A673 (cell line): ENCODE data around the gene KIRREL3.

Source experiments
- CTCF ChIP-seq: fragments of 300-800, 200-600 bp; sonication (generic); conservative IDR thresholded peaks from 2 replicates; pipeline ENCODE4 v1.5.1; 2017; ENCODE audit warnings: low read depth, mild to moderate bottlenecking, antibody characterized with exemption, low read length, moderate library complexity, mixed read lengths
- EZH2 ChIP-seq: fragments of 200-600 bp; sonication (generic); IDR thresholded peaks from 2 replicates; pipeline ENCODE4 v1.6.1; 2017; ENCODE audit warnings: borderline replicate concordance, low read depth, mild to moderate bottlenecking, mixed read lengths, antibody characterized with exemption, low read length; ENCODE audit not compliant: poor library complexity, severe bottlenecking

DNA sequence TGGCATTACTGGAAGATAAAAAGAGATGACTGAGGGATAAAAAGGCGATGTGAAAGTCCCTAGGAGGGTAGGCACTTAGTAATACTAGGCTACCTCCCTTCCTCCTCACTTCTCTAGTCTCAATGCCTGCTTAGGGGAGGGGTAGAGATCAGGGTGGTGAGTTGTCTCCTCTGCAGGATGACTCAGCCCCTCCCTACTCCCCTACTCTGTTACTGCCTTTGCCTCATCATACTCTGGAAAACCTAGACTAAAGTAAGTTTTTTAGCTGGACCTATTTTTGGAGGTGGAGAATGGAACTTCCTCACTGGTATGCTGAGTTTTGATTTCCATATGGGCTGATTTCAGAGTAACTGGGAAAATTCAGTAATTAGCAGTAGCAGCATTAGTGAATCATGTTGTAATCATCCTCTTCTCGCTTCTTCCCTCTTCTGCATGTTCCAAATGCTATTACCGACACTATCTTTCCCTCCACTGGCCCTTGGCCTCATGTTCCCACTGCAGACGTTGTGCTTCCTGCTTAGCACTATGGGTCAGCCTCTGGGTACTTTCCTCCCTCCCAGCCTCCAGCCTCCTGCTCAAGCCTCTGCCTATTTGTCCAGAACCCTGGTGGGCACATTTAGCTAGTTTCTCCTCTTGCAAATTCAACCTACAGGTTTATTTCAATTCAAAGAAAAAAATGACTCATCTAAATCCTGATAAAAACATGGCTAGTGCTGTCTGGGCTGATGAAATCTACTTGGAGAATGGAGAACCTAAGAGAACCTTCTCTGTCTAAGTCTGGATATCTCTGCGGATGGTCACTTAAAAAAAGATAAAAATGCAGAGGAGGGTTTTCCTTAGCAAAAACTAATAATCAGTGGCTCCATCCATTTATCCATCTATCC, 363.4 kb downstream of the KIRREL3 start:
- TF ChIP-seq CTCF (no peak), EZH2 (no peak)
